ENCODE measurements around the gene STING1.

DNA sequence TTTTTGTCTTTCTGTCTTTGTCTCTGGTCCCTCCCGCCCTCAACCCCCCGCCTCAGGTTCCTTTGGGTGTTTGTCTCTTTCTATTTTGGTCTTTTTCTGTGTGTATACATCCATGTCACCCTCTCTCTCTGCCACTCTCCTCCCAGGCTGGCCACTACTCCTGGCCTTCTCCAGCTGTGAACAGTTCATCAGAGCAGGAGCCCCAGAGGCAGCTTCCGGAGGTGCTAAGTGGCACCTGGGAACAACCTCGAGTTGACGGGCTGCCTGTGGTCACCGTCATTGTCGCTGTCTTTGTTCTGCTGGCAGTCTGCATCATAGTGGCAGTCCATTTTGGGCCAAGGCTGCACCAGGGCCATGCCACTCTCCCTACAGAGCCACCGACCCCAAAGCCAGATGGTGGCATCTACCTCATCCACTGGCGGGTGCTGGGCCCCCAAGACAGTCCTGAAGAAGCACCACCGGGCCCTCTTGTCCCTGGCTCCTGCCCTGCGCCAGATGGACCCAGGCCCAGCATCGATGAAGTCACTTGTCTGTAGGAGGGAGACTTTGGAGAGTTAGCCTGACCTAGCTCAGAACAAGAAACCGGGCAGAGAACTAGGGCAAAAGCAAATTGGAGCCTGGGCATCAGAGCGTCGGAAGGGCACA lies 10.1 kb downstream of the STING1 start:
- TF ChIP-seq EZH2 (IDR thresholded peaks at IDR 0.05) = no peak
- TF ChIP-seq POLR2AphosphoS5 (IDR thresholded peaks at IDR 0.05; ENCODE audit: borderline replicate concordance, low read depth, low read length) = no peak
- TF ChIP-seq FOXP2 (optimal IDR thresholded peaks at IDR 0.05; ENCODE audit: control extremely low read depth, extremely low read length, insufficient read depth) = no peak

Measured in SK-N-MC (cell line).